ENCODE results near the gene OFD1.

Gene OFD1

GRCh38 chrX:13752646-13753045, 18.1 kb downstream of the OFD1 start:
- no peak for DNase-seq (ENCODE audit: low read depth in 3 of 3)

GRCh38 chrX:13754765-13755164, 20.2 kb downstream of the OFD1 start:
- no peak for DNase-seq (ENCODE audit: low read depth in 3 of 3)

GRCh38 chrX:13755254-13755653, 20.7 kb downstream of the OFD1 start:
- no peak for DNase-seq (ENCODE audit: low read depth in 3 of 3)

GRCh38 chrX:13756381-13756780, 21.8 kb downstream of the OFD1 start:
- no peak for DNase-seq (ENCODE audit: low read depth in 3 of 3)

- DNase-seq (ENCODE audit: low read depth in 3 of 3): no peak
Observed at GRCh38 chrX:13759152-13759718, 24.7 kb downstream of the OFD1 start.

GRCh38 chrX:13760426-13760825, 25.9 kb downstream of the OFD1 start:
- no peak for DNase-seq (ENCODE audit: low read depth in 3 of 3)

GRCh38 chrX:13761606-13762414, 27.3 kb downstream of the OFD1 start:
- no peak for DNase-seq (ENCODE audit: low read depth in 3 of 3)

- DNase-seq (ENCODE audit: low read depth in 3 of 3): no peak
Observed at GRCh38 chrX:13763489-13763888, 28.9 kb downstream of the OFD1 start.

GRCh38 chrX:13764281-13764680, 29.7 kb downstream of the OFD1 start:
- DNase-seq (ENCODE audit: low read depth in 3 of 3): no peak

- DNase-seq (ENCODE audit: low read depth in 3 of 3): no peak
Observed at GRCh38 chrX:13764765-13765164, 30.2 kb downstream of the OFD1 start.

- DNase-seq (ENCODE audit: low read depth in 3 of 3): no peak
Observed at GRCh38 chrX:13768939-13769338, 34.4 kb downstream of the OFD1 start.

GRCh38 chrX:13770013-13770535, 35.5 kb downstream of the OFD1 start:
- no peak for DNase-seq (ENCODE audit: low read depth in 3 of 3)

GRCh38 chrX:13774696-13775095, 40.1 kb downstream of the OFD1 start:
- DNase-seq (ENCODE audit: low read depth in 3 of 3): no peak

- DNase-seq (ENCODE audit: low read depth in 3 of 3): no peak
Observed at GRCh38 chrX:13775837-13776236, 41.3 kb downstream of the OFD1 start.

GRCh38 chrX:13776387-13776786, 41.8 kb downstream of the OFD1 start:
- no peak for DNase-seq (ENCODE audit: low read depth in 3 of 3)

GRCh38 chrX:13778916-13779315, 44.4 kb downstream of the OFD1 start:
- no peak for DNase-seq (ENCODE audit: low read depth in 3 of 3)

GRCh38 chrX:13780868-13781427, 46.4 kb downstream of the OFD1 start:
- no peak for DNase-seq (ENCODE audit: low read depth in 3 of 3)

GRCh38 chrX:13786048-13786447, 51.5 kb downstream of the OFD1 start:
- DNase-seq (ENCODE audit: low read depth in 3 of 3): no peak

- DNase-seq (ENCODE audit: low read depth in 3 of 3): no peak
Observed at GRCh38 chrX:13790206-13791131, 55.9 kb downstream of the OFD1 start.

GRCh38 chrX:13791145-13791544, 56.6 kb downstream of the OFD1 start:
- no peak for DNase-seq (ENCODE audit: low read depth in 3 of 3)

GRCh38 chrX:13791559-13791958, 57.0 kb downstream of the OFD1 start:
- no peak for DNase-seq (ENCODE audit: low read depth in 3 of 3)

GRCh38 chrX:13793897-13794296, 59.3 kb downstream of the OFD1 start:
- DNase-seq (ENCODE audit: low read depth in 3 of 3): no peak

Measured in stimulated activated CD4-positive, alpha-beta T cell treated with anti-CD3 and anti-CD28 coated beads, TNF-alpha, amount 100 ng/mL, for 24 hours (primary cell).